Measurements from ENCODE around the gene BAK1. TPM values are rescaled to one million over a fixed set of nuclear protein-coding genes. Genes with fewer than 3 reads are reported as not detected.

The BAK1 gene
- total and polyA plus RNA-seq, 2 of the 13 experiments (the other 11 are each of a cell fraction or from before 2014, with no cell fraction given) = 15.0 to 23.8 TPM

DNA sequence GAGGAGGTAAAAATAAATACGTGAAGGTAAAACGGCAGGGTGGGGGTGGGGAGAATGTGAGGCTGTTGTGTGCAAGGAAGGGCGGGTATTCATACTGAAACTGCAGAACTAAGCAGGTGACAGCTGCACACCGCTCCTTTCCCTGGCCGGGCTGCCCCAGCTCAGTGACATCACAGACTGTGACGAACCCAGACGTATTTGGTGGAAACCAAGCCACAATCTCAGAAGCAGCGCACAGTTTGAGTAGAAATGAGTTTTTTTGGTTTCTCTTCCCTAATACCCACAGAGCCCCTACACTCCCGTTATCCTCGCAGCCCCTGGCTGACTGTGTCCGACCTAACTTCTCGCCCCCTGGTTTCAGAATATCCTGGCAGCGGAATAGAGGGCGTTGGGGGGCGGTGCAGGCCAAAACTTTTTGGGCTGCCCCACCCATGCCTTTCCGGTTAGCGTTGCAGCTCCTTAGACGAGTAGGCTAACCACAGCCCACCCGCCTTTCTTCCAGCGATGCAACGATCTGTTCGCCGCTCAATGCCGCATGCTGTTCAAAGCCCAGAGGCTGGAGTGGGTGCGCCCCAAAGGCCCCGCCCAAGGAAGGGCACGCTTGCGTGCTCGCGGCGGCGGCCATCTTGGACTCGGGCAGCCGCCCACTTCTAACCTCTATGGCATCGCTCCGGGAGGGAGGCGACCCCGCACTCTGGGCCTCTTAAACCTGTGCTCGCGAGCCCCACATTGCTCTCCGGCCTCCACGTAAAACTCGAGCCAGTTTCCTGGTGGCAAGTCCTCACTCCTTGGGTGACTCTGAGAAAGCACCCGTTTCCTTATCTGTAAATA, 9.1 kb downstream of the BAK1 start (continued):
- TF ChIP-seq, protein P1, sequence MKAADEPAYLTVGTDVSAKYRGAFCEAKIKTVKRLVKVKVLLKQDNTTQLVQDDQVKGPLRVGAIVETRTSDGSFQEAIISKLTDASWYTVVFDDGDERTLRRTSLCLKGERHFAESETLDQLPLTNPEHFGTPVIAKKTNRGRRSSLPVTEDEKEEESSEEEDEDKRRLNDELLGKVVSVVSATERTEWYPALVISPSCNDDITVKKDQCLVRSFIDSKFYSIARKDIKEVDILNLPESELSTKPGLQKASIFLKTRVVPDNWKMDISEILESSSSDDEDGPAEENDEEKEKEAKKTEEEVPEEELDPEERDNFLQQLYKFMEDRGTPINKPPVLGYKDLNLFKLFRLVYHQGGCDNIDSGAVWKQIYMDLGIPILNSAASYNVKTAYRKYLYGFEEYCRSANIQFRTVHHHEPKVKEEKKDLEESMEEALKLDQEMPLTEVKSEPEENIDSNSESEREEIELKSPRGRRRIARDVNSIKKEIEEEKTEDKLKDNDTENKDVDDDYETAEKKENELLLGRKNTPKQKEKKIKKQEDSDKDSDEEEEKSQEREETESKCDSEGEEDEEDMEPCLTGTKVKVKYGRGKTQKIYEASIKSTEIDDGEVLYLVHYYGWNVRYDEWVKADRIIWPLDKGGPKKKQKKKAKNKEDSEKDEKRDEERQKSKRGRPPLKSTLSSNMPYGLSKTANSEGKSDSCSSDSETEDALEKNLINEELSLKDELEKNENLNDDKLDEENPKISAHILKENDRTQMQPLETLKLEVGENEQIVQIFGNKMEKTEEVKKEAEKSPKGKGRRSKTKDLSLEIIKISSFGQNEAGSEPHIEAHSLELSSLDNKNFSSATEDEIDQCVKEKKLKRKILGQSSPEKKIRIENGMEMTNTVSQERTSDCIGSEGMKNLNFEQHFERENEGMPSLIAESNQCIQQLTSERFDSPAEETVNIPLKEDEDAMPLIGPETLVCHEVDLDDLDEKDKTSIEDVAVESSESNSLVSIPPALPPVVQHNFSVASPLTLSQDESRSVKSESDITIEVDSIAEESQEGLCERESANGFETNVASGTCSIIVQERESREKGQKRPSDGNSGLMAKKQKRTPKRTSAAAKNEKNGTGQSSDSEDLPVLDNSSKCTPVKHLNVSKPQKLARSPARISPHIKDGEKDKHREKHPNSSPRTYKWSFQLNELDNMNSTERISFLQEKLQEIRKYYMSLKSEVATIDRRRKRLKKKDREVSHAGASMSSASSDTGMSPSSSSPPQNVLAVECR (CRISPR knock-in tag; IDR thresholded peaks at IDR 0.05; ENCODE audit: borderline replicate concordance) = peak; percentile 74
- TF ChIP-seq, protein P2, sequence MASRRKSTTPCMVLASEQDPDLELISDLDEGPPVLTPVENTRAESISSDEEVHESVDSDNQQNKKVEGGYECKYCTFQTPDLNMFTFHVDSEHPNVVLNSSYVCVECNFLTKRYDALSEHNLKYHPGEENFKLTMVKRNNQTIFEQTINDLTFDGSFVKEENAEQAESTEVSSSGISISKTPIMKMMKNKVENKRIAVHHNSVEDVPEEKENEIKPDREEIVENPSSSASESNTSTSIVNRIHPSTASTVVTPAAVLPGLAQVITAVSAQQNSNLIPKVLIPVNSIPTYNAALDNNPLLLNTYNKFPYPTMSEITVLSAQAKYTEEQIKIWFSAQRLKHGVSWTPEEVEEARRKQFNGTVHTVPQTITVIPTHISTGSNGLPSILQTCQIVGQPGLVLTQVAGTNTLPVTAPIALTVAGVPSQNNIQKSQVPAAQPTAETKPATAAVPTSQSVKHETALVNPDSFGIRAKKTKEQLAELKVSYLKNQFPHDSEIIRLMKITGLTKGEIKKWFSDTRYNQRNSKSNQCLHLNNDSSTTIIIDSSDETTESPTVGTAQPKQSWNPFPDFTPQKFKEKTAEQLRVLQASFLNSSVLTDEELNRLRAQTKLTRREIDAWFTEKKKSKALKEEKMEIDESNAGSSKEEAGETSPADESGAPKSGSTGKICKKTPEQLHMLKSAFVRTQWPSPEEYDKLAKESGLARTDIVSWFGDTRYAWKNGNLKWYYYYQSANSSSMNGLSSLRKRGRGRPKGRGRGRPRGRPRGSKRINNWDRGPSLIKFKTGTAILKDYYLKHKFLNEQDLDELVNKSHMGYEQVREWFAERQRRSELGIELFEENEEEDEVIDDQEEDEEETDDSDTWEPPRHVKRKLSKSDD (CRISPR knock-in tag; IDR thresholded peaks at IDR 0.05; ENCODE audit: low read depth) = peak; percentile 94
- peak; percentile 91 for TF ChIP-seq AGO2 (optimal IDR thresholded peaks at IDR 0.05; ENCODE audit: low read depth, low read length)
- TF ChIP-seq ZNF567 (CRISPR knock-in tag; IDR thresholded peaks at IDR 0.05; ENCODE audit: borderline replicate concordance) = no peak
- peak; percentile 61 for TF ChIP-seq ZMYM3 (CRISPR knock-in tag; IDR thresholded peaks at IDR 0.05)
- TF ChIP-seq SATB2 (CRISPR knock-in tag; IDR thresholded peaks at IDR 0.05) = no peak
- 0 out of 2 replicates have a peak, but pooled peaks have one; percentile 21 for TF ChIP-seq ZNF878 (CRISPR knock-in tag; IDR thresholded peaks at IDR 0.05)
- TF ChIP-seq, protein P3, sequence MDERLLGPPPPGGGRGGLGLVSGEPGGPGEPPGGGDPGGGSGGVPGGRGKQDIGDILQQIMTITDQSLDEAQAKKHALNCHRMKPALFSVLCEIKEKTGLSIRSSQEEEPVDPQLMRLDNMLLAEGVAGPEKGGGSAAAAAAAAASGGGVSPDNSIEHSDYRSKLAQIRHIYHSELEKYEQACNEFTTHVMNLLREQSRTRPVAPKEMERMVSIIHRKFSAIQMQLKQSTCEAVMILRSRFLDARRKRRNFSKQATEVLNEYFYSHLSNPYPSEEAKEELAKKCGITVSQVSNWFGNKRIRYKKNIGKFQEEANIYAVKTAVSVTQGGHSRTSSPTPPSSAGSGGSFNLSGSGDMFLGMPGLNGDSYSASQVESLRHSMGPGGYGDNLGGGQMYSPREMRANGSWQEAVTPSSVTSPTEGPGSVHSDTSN (CRISPR knock-in tag; IDR thresholded peaks at IDR 0.05) = no peak
- TF ChIP-seq AGO1 (IDR thresholded peaks at IDR 0.05; ENCODE audit: low read depth, low read length, poor library complexity, severe bottlenecking) = peak; percentile 82
- TF ChIP-seq HNRNPK (IDR thresholded peaks at IDR 0.05; ENCODE audit: low read depth, low read length, poor library complexity, severe bottlenecking) = no peak
- TF ChIP-seq SP1 (IDR thresholded peaks at IDR 0.05) = no peak
- peak; percentile 100 for TF ChIP-seq SP1 (CRISPR knock-in tag; IDR thresholded peaks at IDR 0.05)
- peak; percentile 70 for TF ChIP-seq YEATS4 (CRISPR knock-in tag; IDR thresholded peaks at IDR 0.05; ENCODE audit: borderline replicate concordance)
- TF ChIP-seq NFE2L1 (CRISPR knock-in tag; IDR thresholded peaks at IDR 0.05; ENCODE audit: borderline replicate concordance) = no peak
- TF ChIP-seq ZNF577 (CRISPR knock-in tag; IDR thresholded peaks at IDR 0.05; ENCODE audit: borderline replicate concordance, low read depth) = no peak
- TF ChIP-seq RARG (CRISPR knock-in tag; IDR thresholded peaks at IDR 0.05; ENCODE audit: low read depth) = no peak
- TF ChIP-seq MXI1 (IDR thresholded peaks at IDR 0.05; ENCODE audit: borderline replicate concordance, low read depth, low read length) = peak; percentile 69; the same call in 1 of the 3 replicates

All from HepG2 (cell line).